HG03060 (cell line): ENCODE data around the gene SET.
"Not testable (repeated sequence)": the region's sequence is repeated elsewhere in the genome, so short reads cannot be mapped to it uniquely, and the experiment has no call there.

Source experiments
- ATAC-seq: cut with Tn5 transposase; IDR thresholded peaks from one replicate; pipeline ENCODE4 v1.9.1; 2021; ENCODE audit warnings: low read depth, moderate number of reproducible peaks; ENCODE audit not compliant: unreplicated experiment

Gene SET

GRCh38 chr9:128685636-128686489, 3.2 kb upstream of the SET start:
- no peak for ATAC-seq

GRCh38 chr9:128687453-128687852, 1.6 kb upstream of the SET start:
- no peak for ATAC-seq

- no peak for ATAC-seq
Measured at GRCh38 chr9:128689293-128689774, 312 bp downstream of the SET start.

- ATAC-seq: no peak
Measured at GRCh38 chr9:128689820-128690683, 1.0 kb downstream of the SET start.

GRCh38 chr9:128690684-128691034, 1.6 kb downstream of the SET start:
- ATAC-seq: no peak

GRCh38 chr9:128693738-128694137, 4.7 kb downstream of the SET start:
- not testable (repeated sequence) for ATAC-seq

GRCh38 chr9:128694344-128694743, 5.3 kb downstream of the SET start:
- no peak for ATAC-seq

GRCh38 chr9:128696923-128697707, 8.1 kb downstream of the SET start:
- ATAC-seq: no peak

GRCh38 chr9:128699096-128699795, 10.2 kb downstream of the SET start:
- ATAC-seq: not testable (repeated sequence)

GRCh38 chr9:128701227-128701854, 12.3 kb downstream of the SET start:
- ATAC-seq: no peak

GRCh38 chr9:128702445-128702948, 13.5 kb downstream of the SET start, which contains the start of gene PKN3:
Gene PKN3, plus strand, starts transcription at chr9:128702503. Its CDS starts 413 bp downstream, at chr9:128702916.
- ATAC-seq: no peak

GRCh38 chr9:128702949-128703615, 14.1 kb downstream of the SET start:
- ATAC-seq: no peak

GRCh38 chr9:128703616-128704355, 14.8 kb downstream of the SET start:
- ATAC-seq: no peak

GRCh38 chr9:128704356-128704670, 15.3 kb downstream of the SET start:
- no peak for ATAC-seq

GRCh38 chr9:128705051-128705965, 16.3 kb downstream of the SET start:
- no peak for ATAC-seq

GRCh38 chr9:128706045-128706444, 17.0 kb downstream of the SET start:
- no peak for ATAC-seq

GRCh38 chr9:128706671-128707381, 17.8 kb downstream of the SET start:
- no peak for ATAC-seq
